Ovary (tissue), 9 donors: ENCODE measurements around the gene MIER2. TPM values are rescaled to one million over a fixed set of nuclear protein-coding genes. Genes with fewer than 3 reads are reported as not detected.
"Not testable (repeated sequence)": the region's sequence is repeated elsewhere in the genome, so short reads cannot be mapped to it uniquely, and the experiment has no call there.

Source experiments
- DNase-seq, 5 donors: peaks; one replicate each; pipeline ENCODE4 v3.0.0-alpha.2; 2019 to 2020
- H3K27ac ChIP-seq, 2 donors: fragments of 200-600 bp; one replicate each; pipeline versions ENCODE4 v1.5.1 to v1.8.0; 2019 to 2022
- H3K27me3 ChIP-seq: fragments of 200-600 bp; one replicate; pipeline ENCODE4 v1.8.0; 2022
- H3K36me3 ChIP-seq: fragments of 200-600 bp; sonication (generic); one replicate; pipeline ENCODE4 v1.5.1; 2019
- H3K4me1 ChIP-seq: one replicate; pipeline ENCODE4 v1.8.1; 2013; ENCODE audit warnings: mild to moderate bottlenecking, moderate library complexity; ENCODE audit not compliant: insufficient read depth
- H3K4me3 ChIP-seq: fragments of 200-600 bp; sonication (generic); one replicate; pipeline ENCODE4 v1.5.1; 2017
- H3K9me3 ChIP-seq, 2 donors: fragments of 200-600 bp in 1 of 2; sonication (generic) in 1 of 2; one replicate each; pipeline versions ENCODE4 v1.5.1 to v1.8.1; 2013 to 2019; ENCODE audit warnings: mild to moderate bottlenecking in 1 of 2, moderate library complexity in 1 of 2
- EP300 ChIP-seq: sonication (generic); formaldehyde crosslinking; IDR thresholded peaks from one replicate; pipeline ENCODE4 v1.6.1; 2017; ENCODE audit warnings: antibody characterized with exemption
- POLR2A ChIP-seq: fragments of 450-650 bp; IDR thresholded peaks from one replicate; pipeline ENCODE4 v1.6.1; 2017; ENCODE audit warnings: antibody characterized with exemption, mild to moderate bottlenecking, moderate library complexity
- WGBS, 3 donors: extraction: QIAGEN DNeasy Blood & Tissue Kit in 1 of 3; methylation state at CpG; one replicate each; pipeline versions ENCODE4 v1.1.5 to v1.1.7; 2013 to 2017; 5-methylcytosine and 5-hydroxymethylcytosine counted together
- intact Hi-C, 4 donors: fragments of 100-400 bp; cut with DNase I; formaldehyde crosslinking; loops; one replicate each; pipeline versions ENCODE4 v1.11.0 to v1.15.1; 2022 to 2023
- polyA plus RNA-seq, 2 donors: library from polyadenylated mRNA; stranded (reverse); fragments of 200-250 nt in 1 of 2; fragments of 350-450 nt in 1 of 2; fragmentation: Illumina TruSeq in 1 of 2; extraction: RNeasy Lipid Tissue Mini Kit (QIAGEN cat#74804) in 1 of 2; gene quantifications; one replicate each; pipeline ENCODE4 v1.2.3, GENCODE V29; 2013 to 2014
- total RNA-seq, 7 donors: library from RNA; depleted of rRNA in 2 of 7; stranded (reverse); fragments of >200 nt in 2 of 7; fragmentation: NEBNext Ultra II Directional in 3 of 7; extraction: Animal tissue kit (Norgen Biotek cat#: 25700) in 3 of 7; gene quantifications; one replicate each; pipeline versions ENCODE4 v1.1.0 to v1.2.4, GENCODE V29; 2016 to 2023
- TF ChIP-seq, protein P1 (sequence below), 3 donors: fragments of 450-650 bp in 2 of 3; fragments of 200-600 bp in 1 of 3; IDR thresholded peaks; one replicate each; pipeline versions ENCODE4 v1.5.1 to v1.8.0; 2016 to 2022; ENCODE audit warnings: antibody characterized with exemption in 3 of 3, mild to moderate bottlenecking in 1 of 3
- donor health status: DM: no; HTN: no; CAD: no; lungs with moderate emphysema.
- donor health status: DM: no; HTN: no; CAD: no.
- donor health status: Bipolar disorder and iron deficiency.
- donor health status: DM: yes; HTN: yes; CAD: no.
- donor health status: DM: no; HTN: no; CAD: no.
- donor health status: DM: yes; HTN: yes; CAD: no.

Gene MIER2
- total and polyA plus RNA-seq, 9 donors, result 9.8 to 29.6 (median 21.7) TPM

DNA sequence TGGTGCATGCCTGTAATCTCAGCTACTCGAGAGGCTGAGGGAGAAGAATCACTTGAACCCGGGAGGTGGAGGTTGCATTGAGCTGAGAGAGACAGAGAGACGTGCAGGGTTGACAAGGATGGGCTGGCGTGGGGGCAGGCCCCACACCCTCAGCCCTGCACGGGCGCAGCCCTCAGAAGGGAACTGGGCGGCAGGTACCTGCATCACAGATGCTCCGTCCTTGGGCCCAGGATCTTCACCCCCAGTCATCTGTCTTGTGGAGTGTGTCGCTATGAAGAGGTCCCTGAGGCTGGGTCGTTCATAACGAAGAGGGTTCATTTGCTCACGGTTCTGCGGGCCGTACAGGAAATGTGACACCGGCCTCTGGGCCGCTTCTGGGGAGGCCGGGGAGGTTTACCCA is 44.1 kb upstream of the MIER2 start:
- Histone ChIP-seq H3K4me1 (no peaks in the 10 kb centered on the region), H3K36me3 (no peaks in the 10 kb centered on the region), H3K27ac (no peak overlapping the region), H3K9me3 (no peaks in the 10 kb centered on the region), H3K4me3 (no peak overlapping the region), H3K27me3 (no peaks in the 10 kb centered on the region)
- intact Hi-C loops, result no loop called here
- 73 to 78% (median 76%) methylated on average over 17 of the region's 17 CpGs for WGBS, 3 donors
- TF ChIP-seq EP300 (no peak), POLR2A (no peak)
- TF ChIP-seq, protein P1, sequence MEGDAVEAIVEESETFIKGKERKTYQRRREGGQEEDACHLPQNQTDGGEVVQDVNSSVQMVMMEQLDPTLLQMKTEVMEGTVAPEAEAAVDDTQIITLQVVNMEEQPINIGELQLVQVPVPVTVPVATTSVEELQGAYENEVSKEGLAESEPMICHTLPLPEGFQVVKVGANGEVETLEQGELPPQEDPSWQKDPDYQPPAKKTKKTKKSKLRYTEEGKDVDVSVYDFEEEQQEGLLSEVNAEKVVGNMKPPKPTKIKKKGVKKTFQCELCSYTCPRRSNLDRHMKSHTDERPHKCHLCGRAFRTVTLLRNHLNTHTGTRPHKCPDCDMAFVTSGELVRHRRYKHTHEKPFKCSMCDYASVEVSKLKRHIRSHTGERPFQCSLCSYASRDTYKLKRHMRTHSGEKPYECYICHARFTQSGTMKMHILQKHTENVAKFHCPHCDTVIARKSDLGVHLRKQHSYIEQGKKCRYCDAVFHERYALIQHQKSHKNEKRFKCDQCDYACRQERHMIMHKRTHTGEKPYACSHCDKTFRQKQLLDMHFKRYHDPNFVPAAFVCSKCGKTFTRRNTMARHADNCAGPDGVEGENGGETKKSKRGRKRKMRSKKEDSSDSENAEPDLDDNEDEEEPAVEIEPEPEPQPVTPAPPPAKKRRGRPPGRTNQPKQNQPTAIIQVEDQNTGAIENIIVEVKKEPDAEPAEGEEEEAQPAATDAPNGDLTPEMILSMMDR (IDR thresholded peaks at IDR 0.05), result no peak
- DNase-seq, result no peak

DNA sequence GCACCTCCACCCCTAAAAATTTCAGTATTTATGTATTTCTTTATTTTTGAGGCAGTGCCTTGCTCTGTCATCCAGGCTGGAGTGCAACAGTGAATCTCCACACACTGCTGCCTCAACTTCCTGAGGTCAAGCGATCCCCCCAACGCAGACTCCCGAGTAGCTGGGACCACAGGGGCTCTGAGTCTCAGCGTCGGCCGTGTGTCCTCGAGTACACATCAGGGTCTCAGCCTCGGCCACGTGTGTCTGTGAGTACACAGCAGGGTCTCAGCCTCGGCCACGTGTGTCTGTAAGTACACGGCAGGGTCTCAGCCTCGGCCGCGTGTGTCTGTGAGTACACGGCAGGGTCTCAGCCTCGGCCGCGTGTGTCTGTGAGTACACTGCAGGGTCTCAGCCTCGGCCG is 43.2 kb upstream of the MIER2 start:
- Histone ChIP-seq H3K27me3 (no peaks in the 10 kb centered on the region), H3K4me1 (no peaks in the 10 kb centered on the region), H3K9me3 (no peaks in the 10 kb centered on the region), H3K36me3 (no peaks in the 10 kb centered on the region), H3K4me3 (no peak overlapping the region), H3K27ac (no peak overlapping the region)
- intact Hi-C loops, result no loop called here
- 83 to 91% (median 88%) methylated on average over 11 to 19 of the region's 21 CpGs for WGBS, 3 donors
- TF ChIP-seq, protein P1 (IDR thresholded peaks at IDR 0.05), result no peak
- TF ChIP-seq POLR2A (no peak), EP300 (no peak)
- DNase-seq, result no peak

DNA sequence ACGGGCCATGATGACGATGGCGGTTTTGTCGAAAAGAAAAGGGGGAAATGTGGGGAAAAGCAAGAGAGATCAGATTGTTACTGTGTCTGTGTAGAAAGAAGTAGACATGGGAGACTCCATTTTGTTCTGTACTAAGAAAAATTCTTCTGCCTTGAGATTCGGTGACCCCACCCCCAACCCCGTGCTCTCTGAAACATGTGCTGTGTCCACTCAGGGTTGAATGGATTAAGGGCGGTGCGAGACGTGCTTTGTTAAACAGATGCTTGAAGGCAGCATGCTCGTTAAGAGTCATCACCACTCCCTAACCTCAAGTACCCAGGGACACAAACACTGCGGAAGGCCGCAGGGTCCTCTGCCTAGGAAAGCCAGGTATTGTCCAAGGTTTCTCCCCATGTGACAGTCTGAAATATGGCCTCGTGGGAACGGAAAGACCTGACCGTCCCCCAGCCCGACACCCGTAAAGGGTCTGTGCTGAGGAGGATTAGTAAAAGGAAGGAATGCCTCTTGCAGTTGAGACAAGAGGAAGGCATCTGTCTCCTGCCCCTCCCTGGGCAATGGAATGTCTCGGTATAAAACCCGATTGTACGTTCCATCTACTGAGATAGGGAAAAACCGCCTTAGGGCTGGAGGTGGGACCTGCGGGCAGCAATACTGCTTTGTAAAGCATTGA is 42.2 kb upstream of the MIER2 start:
- H3K4me1 ChIP-seq, H3K9me3 ChIP-seq, H3K36me3 ChIP-seq, H3K27me3 ChIP-seq, H3K4me3 ChIP-seq, intact Hi-C loops, H3K27ac ChIP-seq, DNase-seq: not testable (repeated sequence)
- WGBS, 3 donors, result 25 to 39% (median 37%) methylated on average over 12 to 22 of the region's 22 CpGs

DNA sequence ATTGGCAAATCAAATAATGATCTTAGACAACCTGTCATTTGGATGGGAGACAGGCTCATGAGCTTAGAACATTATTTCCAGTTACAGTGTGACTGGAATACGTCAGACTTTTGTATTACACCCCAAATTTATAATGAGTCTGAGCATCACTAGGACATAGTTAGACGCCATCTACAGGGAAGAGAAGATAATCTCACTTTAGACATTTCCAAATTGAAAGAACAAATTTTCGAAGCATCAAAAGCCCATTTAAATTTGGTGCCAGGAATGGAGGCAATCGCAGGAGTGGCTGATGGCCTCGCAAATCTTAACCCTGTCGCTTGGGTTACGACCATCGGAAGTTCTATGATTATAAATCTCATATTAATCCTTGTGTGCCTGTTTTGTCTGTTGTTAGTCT is 41.6 kb upstream of the MIER2 start:
- H3K36me3 ChIP-seq, H3K4me3 ChIP-seq, H3K27ac ChIP-seq, intact Hi-C loops, DNase-seq, H3K4me1 ChIP-seq, H3K27me3 ChIP-seq, H3K9me3 ChIP-seq: not testable (repeated sequence)
- 48 to 49% (median 48%) methylated on average over 8 of the region's 8 CpGs for WGBS, 3 donors

DNA sequence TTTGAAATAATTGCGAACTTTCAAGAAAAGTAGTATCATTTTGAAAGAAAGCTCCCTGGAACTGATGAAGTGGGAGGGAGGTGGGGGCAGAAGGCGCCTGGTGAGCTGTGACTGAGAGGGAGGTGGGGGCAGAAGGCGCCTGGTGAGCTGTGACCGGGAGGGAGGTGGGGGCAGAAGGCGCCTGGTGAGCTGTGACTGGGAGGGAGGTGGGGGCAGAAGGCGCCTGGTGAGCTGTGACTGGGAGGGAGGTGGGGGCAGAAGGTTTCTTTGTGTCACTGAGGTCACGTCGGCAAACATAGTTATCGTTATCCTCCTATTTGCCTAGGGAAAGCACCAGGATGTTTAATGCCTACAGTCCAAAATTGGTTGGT is 40.2 kb upstream of the MIER2 start:
- intact Hi-C loops, result no loop called here

More for the DNA sequence above, 40.2 kb upstream of the MIER2 start:
- no peaks in the 10 kb centered on the region for H3K36me3 ChIP-seq
- no peak for DNase-seq
- H3K27me3 ChIP-seq, result no peaks in the 10 kb centered on the region
- no peak overlapping the region for H3K27ac ChIP-seq
- TF ChIP-seq POLR2A, result no peak
- TF ChIP-seq EP300, result no peak
- TF ChIP-seq, protein P1 (IDR thresholded peaks at IDR 0.05), result no peak
- no peaks in the 10 kb centered on the region for H3K4me1 ChIP-seq
- no peak overlapping the region for H3K4me3 ChIP-seq
- WGBS, 3 donors, result 61 to 74% (median 65%) methylated on average over 9 of the region's 9 CpGs
- no peaks in the 10 kb centered on the region for H3K9me3 ChIP-seq
